H54 (cell line): ENCODE results near the gene RPUSD4.
A peak's percentile ranks its signal among the peaks of the same experiment; 100 is the strongest.
"Not testable (repeated sequence)": the region's sequence is repeated elsewhere in the genome, so short reads cannot be mapped to it uniquely, and the experiment has no call there.

Experiments
- DNase-seq: peaks from one replicate; pipeline ENCODE4 v3.0.0; 2011; ENCODE audit warnings: low spot score, mixed read lengths; ENCODE audit not compliant: insufficient read length
- FAIRE-seq: peaks from 3 replicates; lab custom pipeline; 2011; peaks lifted over from hg19 to GRCh38; lab: Jason Lieb, UNC
- POLR2A ChIP-seq: IDR thresholded peaks from 2 replicates; pipeline ENCODE4 v1.6.1; 2011; ENCODE audit warnings: low read depth, mild to moderate bottlenecking, low read length

RPUSD4 gene, protein sequence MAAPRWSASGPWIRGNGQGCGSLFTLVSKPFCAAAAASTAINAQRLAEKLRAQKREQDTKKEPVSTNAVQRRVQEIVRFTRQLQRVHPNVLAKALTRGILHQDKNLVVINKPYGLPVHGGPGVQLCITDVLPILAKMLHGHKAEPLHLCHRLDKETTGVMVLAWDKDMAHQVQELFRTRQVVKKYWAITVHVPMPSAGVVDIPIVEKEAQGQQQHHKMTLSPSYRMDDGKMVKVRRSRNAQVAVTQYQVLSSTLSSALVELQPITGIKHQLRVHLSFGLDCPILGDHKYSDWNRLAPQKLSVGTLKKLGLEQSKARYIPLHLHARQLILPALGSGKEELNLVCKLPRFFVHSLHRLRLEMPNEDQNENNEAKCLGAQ

DNA sequence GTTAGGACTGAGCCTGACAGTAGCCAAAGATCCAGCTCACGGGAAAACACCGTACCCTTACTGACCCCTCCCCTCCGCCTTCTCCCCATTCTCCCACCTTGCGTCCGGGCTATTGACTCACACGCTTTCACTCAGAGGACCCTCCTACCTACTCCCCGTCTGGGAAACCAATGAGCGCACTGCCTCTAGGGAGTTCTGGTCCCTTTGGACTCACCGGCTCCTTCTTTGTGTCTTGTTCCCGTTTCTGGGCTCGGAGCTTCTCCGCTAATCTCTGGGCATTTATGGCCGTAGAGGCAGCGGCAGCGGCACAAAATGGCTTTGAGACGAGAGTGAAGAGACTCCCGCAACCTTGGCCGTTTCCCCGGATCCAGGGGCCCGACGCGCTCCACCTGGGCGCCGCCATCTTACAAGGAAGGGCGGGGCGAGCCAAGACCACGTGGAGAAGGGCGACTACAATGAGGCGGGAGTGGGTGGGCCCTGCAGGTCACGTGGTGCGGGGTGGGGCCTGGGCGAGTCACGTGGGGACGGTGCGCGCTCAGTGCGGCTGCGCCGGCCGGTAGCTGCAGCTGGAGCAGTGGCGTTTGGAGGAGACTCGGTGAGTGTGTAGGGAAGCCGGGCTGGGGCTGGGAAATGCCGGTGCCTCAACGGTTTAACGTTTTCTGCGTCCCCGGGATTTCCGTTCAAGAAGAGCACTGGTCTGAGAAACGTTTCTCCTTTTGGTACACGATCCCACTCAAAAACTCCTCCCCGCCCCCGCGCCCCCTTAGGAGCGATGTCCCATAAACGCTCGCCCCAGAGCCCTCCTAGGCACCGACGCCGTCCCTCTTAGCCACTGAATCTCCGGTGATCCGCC lies at the start of gene RPUSD4, which contains the start of gene FAM118B:
Gene RPUSD4, minus strand, starts transcription at position 415 of the 853 bp plus-strand sequence. Its CDS starts 12 bp downstream, at position 403.
Gene FAM118B, plus strand, starts transcription at position 547 of the 853 bp plus-strand sequence. CDS start 23,220 bp downstream, outside the sequence.
- FAIRE-seq, result peak; percentile 41
- TF ChIP-seq POLR2A, result peak; percentile 88
- peak; percentile 88 for DNase-seq

DNA sequence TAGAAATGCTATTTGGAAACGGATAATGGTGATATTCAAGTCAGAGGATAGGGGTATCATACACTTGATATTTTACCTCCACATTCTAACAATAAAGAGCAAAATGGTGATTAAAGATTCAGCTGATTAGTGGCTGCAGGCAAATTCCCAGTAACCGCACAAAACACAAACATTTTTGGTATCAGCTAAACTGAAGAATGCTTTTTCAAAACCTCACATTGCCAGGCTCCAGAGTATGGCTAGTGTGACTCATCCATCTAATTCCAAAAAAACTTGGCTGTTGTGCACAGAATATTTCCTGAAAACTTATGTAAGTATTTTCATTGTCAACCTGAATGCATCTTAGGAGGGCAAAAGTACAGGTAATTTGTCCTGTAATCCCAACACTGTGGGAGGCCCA lies 46.3 kb upstream of the RPUSD4 start:
- DNase-seq (no peak), FAIRE-seq (no peak)
- TF ChIP-seq POLR2A, result no peak

DNA sequence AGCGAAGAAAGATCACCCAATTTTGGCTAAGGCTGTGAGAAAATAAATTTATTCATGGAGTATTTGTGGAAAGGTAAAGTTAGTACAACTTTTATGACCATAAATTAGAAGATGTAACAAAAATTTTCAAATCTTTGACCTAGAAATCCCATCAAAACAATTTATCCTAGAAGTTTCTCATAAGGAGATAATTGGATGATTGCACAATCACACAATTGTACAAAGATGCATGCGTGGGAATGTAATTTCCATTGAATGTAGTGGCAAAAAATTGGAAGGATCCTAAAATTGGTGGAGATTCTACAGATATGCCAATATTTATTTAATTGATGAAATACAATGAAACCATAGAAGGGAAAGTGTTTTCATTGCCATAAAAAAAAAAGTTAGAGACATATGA lies 45.7 kb upstream of the RPUSD4 start:
- FAIRE-seq, result no peak
- DNase-seq, result no peak
- no peak for TF ChIP-seq POLR2A

DNA sequence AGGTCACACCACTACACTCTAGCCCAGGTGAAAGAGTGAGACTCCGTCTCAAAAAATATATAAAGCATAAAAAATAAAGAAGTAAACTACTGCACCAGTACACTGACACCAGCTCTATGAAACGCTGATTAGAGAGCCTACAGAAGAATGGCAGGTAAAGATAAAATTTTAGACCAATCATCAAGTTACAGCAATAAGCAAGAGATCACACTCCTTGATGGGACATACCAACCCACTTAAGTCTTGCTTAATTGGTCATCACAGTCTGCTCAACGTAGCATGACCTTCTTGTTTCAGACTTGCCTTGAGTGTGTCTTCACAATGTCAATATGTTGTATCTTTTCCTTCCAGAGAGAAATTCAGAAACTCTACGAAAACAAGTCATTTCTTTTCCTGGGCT lies 44.8 kb upstream of the RPUSD4 start:
- no peak for DNase-seq
- FAIRE-seq, result no peak
- no peak for TF ChIP-seq POLR2A

DNA sequence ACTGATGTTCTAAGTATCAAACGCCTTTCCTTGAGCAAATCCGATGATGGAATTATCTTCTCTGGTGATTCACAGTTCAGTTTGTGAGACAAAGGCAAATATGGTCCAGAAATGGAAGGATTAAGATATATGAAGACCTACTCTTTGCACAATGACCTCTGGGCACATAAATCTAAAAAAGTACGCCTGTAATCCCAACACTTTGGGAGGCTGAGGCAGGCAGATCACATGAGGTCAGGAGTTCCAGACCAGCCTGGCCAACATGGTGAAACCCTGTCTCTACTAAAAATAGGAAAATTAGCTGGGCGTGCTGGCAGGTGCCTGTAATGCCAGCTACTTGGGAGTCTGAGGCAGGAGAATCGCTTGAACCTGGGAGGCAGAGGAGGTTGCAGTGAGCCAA lies 44.1 kb upstream of the RPUSD4 start:
- DNase-seq, FAIRE-seq: not testable (repeated sequence)

DNA sequence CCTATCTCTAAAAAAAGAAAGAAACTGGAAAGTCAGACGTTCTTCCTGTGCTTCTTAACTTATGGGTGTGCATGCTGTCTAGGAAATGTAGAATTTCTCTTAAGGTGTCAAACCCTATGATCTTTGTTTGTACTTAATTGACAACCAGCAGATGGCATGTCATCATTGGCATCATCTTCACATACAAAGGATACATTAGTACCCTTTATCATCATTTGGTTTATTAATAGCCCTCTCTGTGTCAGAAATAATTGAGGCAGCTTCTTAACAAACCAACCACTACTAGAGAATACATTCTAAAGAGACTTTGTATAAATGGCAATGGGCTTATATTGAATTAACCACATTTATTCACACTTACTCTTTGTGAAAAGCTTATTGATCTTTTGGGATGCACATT lies 43.4 kb upstream of the RPUSD4 start:
- FAIRE-seq (no peak), DNase-seq (no peak)
- TF ChIP-seq POLR2A, result no peak

DNA sequence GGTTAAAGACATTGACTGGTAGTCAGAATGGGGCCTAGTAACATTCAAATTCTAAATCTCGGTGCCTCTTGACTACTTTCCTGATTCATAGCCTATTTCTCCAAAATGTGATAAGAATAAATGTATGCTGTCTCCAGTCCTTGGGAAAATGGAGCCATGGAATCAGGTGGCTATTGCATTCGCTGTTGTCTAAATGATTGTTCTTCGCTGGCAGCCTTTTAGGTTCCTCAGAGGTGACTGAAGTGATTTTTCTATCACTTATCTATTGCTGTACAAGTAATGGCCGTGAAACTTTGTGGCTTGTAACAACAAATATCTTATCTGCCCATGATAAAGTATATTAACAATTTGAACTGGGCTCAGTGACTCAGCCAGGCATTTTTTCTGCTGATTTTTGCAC lies 41.8 kb upstream of the RPUSD4 start:
- FAIRE-seq (no peak), DNase-seq (no peak)
- no peak for TF ChIP-seq POLR2A

DNA sequence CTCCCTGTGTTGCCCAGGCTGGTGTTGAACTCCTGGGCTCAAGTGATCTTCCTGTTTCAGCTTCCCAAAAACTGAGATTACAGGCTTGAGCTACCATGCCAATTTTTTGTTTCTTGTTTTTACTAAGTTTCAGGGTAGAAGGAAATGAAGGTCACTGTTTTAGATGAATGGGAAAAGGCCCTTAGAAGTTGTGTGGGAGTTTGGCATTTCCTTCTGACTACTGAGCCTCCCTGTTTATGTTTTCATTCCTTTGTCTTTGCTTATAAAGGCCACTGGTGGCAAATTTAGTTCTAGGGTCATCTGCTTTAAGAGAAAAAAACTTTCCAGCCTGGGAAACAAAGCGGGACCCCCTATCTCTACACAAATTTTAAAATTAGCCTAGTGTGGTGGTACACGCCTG lies 35.2 kb upstream of the RPUSD4 start:
- DNase-seq (no peak), FAIRE-seq (no peak)
- no peak for TF ChIP-seq POLR2A

DNA sequence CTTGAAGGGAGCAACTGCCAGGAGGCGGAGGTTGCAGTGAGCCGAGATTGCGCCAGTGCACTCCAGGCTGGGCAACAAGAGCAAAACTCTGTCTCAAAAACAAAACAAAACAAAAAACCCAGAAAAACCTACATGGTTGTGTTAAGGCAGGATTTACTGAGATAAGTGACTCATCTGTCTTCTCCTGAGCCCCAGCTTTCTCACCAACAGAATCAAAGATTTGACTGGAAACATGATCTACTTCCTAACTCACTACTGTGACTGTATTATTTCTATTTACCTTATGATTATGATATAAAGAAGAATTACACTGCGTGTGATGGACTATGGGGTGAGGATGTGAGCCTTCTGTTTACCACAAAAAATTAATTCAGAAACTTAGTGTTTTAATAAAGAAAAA lies 21.9 kb upstream of the RPUSD4 start:
- DNase-seq (no peak), FAIRE-seq (no peak)
- TF ChIP-seq POLR2A, result no peak

DNA sequence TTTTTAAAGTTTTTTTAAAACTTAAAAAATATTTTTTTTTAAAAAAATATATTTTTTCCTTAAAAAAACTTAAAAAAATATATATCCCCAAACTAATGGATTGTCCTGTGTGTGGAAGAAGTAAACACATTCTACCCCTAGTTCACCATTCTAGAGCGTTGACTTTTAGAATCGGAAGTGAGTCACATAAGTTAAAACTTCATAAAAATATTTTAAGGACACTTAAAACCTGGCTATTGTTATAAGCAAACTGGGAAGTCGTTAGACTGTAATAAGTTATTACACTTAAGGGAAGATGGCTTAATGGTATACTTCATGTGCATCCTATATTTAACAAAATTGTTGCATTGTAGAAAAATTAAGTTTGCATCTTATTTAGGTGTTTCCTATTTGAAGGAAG lies 21.2 kb upstream of the RPUSD4 start:
- no peak for TF ChIP-seq POLR2A
- DNase-seq (no peak), FAIRE-seq (no peak)

DNA sequence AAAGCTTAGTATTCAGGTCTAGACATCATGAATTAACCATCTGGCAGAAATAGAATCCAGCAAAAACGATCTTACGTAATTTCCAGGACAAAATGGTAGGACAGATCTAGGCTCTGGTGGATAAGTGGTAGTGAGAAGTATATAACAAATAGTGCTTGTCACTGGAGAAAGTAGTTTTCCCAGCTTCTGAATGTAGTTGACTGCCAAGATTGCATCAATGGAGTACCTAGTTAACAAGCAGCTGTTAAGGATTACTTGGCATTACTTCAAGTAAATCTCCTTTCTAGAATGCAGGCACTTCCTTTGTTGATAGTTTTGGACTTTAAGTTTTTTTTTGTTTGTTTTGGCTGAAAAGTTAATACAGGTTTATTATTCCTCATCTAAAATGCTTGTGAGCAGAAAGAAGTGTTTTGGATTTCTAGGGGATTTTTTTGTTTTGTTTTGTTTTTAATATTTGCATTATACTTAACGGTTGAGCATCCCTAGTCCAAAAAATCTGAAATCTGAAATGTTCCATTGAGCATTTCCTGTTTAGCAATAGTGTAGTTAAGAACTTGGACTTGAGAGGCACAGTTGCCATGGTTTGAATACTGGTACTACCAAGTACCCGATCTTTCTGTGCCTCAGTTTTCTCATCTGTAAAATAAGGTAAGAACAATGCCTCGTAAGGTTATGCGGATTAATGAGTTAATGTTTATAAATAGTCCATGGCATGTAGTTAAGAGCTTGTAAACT lies 20.4 kb upstream of the RPUSD4 start:
- FAIRE-seq (no peak), DNase-seq (no peak)
- TF ChIP-seq POLR2A, result no peak

DNA sequence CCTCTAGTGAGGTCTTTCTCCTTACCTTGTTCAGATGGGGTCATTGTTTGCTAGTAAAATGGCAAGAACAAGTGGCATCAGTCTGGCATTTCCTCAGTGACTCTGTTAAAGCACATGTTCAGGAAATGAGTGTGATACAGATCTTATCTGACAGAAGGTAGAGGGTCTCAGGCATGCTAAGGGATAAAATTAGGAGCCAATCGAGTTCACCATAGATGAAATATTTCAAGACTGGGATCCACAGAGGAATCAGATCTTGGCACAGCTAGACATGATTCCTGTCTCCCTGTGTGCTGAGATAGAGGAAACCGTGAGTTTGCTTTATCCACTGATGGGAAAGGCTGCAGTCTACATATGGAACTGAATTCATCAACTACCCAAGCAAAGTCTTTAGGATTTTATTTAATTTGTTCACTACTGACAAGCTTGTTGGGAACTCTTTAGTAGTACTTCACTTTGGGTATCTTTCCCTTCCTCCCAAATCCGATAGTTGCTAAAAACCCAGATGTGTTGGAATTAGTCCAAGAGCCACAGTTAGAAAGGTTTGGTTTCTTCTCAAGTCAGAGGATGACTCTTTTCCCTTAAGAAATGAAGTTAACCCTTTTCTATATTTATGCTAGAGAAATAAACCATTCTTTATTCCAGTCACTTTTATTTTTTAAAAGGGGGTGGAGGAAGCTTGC lies 18.5 kb upstream of the RPUSD4 start:
- no peak for TF ChIP-seq POLR2A
- no peak for DNase-seq
- no peak for FAIRE-seq
